Activated CD8-positive, alpha-beta memory T cell treated with anti-CD3 and anti-CD28 coated beads, Interleukin-2, amount 50 U/mL, for 48 hours (primary cell): ENCODE results near the gene SPATA6.
"Not testable (repeated sequence)": the region's sequence is repeated elsewhere in the genome, so short reads cannot be mapped to it uniquely, and the experiment has no call there.

Experiments used
- DNase-seq: peaks from one replicate; pipeline ENCODE4 v3.0.0-alpha.2; 2020

Gene SPATA6

DNA sequence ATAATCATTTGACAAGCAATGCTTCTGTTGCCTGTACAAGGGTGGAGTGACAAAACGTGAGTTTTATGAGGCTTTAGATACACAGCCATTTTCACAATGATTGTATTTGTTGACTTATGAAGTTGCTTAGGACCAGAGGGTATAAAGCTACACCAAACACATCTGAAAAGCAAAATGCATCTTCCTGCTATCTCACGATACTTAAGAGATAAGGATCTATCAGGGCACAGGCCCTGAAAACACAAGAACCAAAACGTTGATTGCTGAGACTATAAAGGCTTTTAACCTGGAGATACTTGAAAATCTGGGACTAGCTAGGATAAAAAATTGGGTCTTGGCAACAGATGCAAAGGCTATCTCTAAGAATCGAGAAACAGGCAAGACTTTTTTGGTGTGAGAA is 133.7 kb downstream of the SPATA6 start:
- no peak for DNase-seq

DNA sequence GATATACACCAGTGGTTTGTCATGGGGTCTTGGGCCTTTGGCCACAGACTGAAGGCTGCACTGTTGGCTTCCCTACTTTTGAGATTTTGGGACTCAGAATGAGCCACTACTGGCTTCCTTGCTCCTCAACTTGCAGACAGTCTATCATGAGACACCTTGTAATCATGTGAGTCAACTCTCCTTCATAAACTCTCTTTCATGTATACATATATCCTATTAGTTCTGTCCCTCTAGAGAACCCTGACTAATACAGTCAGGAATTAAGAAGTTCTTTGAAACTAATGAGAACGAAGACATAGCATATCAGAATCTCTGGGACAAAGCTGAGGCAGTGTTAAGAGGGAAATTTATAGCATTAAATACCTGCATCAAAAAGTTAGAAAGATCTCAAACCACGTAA is 138.7 kb downstream of the SPATA6 start:
- DNase-seq: no peak

DNA sequence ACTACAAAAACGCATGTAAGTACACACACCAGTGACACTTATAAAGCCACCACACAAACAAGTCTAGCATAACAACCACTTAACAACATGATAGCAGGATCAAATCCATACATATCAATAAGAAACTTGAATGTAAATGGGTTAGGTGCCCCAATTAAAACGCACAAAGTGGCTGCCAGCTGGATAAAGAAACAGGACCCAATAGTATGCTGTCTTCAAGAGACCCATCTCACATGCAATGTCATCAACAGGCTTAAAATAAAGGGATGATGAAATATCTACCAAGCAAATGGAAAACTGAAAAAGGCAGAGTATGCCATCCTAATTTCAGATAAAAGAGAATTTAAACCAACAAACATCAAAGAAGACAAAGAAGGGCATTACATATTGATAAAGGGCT is 139.9 kb downstream of the SPATA6 start:
- DNase-seq: no peak

DNA sequence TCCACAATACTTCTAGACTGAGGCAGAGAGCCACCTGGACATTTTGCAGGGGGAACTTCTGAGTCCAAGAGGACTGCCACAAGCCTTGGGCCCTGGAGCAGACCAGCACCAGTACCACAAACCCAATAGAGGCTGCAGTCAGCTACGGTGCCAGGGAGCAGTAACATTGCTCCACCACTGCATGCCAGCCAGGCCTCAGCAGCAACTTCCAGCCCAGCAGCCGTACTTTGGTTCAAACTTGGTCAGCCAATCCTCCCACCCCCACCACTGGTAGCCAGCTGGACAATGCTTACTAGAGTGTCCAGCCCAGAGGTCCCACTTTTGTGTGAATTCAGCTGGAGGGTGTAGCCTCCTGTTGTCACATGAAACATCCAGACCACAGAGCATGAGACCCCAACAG is 142.1 kb downstream of the SPATA6 start:
- no peak for DNase-seq

DNA sequence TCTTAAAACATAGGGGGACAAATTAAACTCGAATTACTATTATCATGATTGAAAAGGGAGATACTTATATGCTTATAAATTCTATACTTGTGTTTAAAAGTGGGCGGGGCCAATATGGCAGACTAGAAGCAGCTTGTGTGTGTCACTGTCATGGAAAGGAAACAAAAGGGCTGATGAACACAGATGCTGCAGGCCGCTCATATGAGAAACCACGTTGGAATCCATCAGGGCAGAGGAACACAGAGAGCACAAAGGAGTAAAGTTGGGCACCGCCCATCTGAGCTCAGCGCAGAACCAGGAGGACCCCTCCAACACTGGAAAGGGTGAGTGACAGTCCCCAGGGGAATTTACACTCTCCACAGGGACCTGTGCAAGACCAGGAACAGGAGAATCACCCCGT is 142.5 kb downstream of the SPATA6 start:
- DNase-seq: no peak

DNA sequence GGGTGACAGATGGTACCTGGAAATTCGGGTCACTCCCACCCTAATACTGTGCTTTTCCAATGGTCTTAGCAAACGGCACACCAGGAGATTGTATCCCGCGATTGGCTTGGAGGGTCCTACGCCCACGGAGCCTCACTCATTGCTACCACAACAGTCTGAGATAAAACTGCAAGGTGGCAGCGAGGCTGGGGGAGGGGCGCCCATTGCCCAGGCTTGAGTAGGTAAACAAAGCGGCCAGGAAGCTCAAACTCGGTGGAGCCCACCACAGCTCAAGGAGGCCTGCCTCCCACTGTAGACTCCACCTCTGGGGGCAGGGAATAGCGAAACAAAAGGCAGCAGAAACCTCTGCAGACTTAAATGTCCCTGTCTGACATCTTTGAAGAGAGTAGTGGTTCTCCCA is 160.2 kb downstream of the SPATA6 start:
- not testable (repeated sequence) for DNase-seq

DNA sequence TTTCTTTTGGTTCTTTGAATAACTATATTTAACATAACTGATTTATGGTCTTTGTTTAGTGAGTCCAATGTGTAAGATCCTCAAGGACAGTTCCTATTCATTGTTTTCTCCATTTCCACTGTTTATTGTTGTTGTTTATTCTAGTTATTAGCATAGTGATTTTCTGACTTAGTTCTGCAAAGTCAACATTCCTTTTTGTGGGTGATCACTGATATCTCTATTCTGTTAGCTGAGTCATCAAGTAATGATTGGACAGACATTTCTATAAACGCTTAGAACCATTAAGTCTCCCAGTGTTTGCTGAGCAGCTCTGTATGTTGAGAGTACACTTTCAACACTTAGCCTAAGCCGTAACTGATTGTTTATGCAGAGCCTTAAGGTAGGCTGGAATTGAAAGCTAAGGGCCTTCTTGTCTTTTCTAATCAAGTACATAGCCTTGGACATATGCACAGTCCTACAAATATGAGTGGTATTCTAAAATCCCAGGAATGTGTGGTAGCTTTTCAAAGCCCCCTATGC is 162.4 kb downstream of the SPATA6 start:
- DNase-seq: no peak

DNA sequence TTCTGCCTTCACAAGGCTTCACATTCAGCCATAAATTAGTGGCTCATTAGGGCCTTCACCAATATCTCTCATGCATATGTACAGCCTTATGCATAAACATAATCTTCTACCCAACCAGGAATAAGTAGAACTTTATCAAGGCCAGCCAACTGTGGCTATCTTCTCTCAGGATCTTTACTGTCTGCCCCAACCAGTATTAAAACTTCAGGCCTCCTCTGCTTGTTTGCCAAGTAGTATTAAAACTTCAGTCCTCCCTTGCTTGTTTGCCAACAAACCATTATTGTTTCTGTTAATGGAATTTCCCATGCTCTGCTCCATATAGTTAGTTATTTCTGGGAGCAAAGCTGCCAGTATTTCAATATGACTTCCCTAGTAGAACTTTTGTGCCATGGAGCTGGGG is 169.4 kb downstream of the SPATA6 start:
- DNase-seq: no peak

DNA sequence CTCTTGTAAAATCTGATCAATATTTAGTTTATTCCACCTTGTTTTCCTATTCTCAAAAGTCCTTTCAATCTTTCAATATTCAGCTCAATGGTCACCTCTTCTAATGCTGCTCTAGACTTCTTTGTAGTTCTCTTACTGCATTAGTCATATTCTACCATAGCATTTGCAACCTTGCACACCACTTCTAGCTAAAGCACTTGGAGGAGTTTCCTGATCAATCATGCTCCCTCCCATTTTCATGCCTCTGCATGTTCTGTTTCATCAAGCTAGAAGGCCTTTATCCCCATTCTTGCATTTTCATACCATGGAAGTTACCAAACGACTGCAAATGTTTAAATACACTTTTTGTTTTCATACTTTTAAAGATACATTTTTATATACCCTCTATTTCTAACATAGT is 177.3 kb downstream of the SPATA6 start:
- DNase-seq: no peak

DNA sequence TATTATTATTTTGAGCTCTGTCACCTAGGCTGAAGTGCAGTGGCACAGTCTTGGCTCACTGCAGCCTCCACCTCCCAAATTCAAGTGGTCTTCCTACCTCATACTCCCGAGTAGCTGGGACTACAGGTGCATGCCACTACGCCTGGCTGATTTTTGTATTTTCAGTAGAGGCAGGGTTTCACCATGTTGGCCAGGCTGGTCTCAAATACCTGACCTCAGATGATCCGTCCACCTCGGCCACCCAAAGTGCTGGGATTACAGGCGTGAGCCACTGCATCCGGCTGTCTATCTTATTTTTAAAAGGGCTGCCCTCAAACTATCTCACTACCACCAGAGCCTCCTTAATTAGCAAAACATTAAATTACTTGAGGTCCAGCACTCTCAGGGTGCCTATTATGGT is 177.9 kb downstream of the SPATA6 start:
- DNase-seq: not testable (repeated sequence)

DNA sequence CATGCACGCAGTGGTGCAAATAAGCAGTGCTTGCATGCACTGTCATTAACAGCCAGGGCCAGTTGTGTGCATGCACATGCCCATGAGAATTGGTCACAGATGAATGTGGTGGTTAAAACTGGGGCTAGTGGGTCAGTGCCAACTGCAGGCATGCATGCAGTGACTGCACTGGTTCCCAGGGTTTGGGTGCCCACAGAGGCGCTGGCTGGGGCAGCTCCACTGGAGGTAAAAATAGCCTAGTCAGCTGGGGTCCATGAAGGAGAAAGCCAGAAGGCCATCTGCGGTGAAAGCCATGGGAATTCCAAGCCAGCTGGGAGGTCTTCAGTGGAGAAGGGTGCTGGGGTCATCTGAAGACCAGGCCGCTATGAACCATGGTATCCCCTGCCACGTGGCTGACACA is 179.3 kb downstream of the SPATA6 start:
- DNase-seq: no peak

DNA sequence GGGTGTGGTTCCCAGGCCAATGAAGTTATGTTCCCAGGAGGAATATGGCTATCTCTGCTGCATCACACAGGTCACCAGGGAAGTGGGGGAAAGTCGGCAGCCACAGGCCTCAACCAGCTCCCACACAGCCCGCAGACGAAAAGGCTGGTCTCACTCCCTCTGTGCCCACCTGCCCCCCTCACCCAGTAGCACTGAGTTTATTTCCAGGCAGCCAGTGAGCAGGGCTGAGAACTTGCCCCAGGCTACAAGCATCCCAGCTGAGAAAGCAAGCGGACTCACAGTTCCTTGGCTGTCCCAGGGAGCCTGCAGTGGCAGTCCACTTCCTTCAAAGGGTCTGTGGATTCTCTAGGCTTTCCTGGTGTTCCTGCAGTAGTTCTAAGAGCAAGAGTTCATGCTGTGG is 180.6 kb downstream of the SPATA6 start:
- no peak for DNase-seq

DNA sequence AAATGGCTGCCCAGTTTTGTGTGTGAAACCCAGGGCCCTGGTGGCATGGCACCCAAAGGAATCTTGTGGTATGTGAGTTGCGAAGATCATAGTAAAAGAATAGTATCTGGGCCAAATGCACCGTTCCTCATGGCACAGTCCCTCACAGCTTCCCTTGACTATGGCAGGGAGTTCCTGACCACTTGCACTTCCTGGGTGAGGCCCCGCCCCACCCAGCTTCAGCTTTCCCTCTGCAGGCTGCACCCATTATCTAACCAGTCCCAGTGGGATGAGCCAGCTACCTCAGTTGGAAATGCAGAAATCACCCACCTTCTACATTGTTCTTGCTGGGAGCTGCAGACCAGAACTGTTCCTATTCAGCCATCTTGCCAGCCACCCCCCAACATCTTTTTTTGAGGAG is 186.5 kb downstream of the SPATA6 start:
- no peak for DNase-seq

DNA sequence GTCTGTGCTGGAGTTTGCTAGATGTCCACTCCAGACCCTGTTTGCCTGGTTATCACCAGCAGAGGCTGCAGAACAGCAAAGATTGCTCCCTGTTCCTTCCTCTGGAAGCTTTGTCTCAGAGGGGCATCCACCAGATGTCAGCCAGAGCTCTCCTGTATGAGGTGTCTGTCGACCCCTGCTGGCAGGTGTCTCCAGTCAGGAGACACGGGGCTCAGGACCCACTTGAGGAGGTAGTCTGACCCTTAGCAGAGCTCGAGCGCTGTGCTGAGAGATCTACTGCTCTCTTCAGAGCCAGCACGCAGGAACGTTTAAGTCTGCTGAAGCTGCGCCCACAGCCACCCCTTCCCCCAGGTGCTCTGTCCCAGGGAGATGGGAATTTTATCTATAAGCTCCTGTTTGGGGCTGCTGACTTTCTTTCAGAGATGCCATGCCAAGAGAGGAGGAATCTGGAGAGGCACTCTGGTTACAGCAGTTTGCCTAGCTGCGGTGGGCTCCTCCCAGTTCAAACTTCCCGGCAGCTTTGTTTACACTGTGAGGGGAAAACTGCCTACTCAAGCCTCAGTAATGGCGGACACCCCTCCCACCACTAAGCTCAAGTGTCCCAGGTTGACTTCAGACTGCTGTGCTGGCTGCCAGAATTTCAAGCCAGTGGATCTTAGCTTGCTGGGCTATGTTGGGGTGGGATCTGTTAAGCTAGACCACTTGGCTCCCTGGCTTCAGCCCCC is 187.1 kb downstream of the SPATA6 start:
- not testable (repeated sequence) for DNase-seq

DNA sequence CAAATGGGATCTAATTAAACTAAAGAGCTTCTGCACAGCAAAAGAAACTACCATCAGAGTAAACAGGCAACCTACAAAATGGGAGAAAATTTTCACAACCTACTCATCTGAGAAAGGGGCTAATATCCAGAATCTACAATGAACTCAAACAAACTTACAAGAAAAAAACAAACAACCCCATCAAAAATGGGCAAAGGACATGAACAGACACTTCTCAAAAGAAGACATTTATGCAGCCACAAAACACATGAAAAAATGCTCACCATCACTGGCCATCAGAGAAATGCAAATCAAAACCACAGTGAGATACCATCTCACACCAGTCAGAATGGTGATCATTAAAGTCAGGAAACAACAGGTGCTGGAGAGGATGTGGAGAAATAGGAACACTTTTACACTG is 189.7 kb downstream of the SPATA6 start:
- DNase-seq: not testable (repeated sequence)

DNA sequence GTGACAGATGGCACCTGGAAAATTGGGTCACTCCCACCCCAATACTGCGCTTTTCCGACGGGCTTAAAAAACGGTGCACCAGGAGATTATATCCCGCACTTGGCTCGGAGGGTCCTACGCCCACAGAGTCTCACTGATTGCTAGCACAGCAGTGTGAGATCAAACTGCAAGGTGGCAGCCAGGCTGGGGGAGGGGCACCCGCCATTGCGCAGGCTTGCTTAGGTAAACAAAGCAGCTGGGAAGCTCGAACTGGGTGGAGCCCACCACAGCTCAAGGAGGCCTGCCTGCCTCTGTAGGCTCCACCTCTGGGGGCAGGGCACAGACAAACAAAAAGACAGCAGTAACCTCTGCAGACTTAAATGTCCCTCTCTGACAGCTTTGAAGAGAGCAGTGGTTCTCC is 194.6 kb downstream of the SPATA6 start:
- not testable (repeated sequence) for DNase-seq

DNA sequence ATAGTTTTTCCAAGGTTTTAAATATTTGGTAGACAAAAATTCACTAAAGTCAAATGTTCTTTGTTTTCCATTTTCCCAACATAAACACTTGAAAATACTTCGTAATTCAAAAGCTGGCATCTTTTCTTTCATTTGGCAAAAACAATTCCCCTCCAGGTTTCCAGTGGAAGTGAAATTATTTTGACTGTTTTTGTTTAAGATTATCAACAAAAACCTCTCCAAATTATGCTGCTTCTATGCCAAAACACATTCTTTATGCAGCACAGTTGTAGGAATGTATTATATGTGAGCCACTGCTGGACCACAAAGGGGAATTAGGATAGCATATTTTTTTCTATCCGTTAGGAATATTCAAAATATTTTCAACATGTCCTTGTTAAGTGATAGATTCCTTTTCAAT is 205.4 kb downstream of the SPATA6 start:
- DNase-seq: no peak

DNA sequence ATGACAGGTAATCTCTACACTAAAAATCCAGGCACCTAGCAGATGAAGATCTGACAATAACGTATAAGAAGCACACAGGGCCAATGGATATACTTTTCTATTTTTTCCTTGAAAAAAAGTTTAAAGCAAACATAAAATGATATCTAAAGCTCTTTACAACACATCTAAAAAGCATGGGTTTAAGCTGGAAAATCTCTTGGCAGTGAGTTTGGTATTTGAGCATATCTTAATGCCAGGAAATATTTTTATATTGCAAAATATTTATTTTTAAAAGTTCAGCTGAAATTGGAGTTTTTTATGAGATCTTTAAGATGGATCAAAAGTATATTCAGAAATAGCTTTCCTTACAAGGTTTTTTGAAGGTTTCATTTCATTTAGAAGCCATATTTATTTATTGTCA is 209.0 kb downstream of the SPATA6 start:
- DNase-seq: no peak

DNA sequence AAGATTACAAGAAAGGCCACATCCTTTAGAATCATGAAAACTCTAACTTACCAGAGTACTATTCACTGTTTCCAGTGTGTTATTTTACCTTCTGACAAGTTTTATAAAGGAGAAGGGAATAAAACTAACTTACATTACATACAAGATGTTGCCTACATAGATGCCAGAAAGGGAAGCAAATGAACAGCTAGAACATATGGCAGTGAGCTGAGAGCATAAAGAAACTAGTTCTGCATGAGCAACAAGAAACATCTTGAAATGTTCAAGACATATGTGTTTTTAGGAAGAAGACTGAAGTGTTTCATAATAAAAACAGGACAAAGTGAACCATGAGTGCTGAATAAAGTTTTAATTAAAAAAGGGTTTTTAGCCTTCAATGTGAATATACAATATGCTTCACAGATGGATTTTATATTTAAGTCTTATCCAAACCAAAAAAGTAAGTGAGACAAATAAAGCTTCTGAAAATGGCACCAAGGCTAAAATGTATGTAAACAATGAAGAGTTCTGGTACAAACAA is 210.1 kb downstream of the SPATA6 start:
- no peak for DNase-seq

DNA sequence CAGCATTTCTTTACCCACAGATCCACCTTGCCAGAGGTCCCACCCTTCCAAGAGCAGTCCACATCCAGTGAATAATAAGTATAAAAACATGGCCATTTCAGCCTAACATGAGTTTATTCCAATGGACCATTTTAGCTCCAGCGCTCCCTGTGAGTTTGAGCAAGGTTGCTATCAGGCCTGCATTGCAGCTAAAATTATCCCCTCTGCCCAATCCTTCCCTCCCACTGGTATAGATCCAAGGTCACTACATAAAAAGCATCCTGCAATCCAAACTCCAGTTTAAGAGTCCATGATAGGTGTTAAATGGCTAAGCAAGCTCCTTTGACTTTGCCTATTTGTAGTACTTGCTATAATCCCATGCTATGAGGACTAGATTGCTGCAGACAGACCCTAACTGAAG is 213.9 kb downstream of the SPATA6 start:
- DNase-seq: no peak

DNA sequence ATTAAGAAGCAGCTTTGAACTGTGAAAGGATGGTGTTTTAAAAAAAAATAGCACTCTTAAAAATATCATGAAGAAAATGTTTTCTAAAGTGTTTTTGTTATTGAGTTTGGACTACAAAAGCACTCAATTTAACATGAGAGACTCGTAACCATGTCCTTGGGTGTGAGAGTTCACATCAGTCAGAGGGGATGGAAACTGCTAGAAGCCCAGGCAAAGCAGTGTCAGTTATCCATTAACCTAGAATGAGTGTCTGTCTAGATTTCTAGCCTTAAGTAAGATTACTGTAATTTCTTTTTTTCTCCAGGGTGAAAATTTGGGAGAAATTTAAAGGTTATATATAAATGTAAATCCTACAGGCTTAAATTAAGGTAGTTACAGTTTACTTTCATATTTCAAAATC is 217.8 kb downstream of the SPATA6 start:
- DNase-seq: no peak

DNA sequence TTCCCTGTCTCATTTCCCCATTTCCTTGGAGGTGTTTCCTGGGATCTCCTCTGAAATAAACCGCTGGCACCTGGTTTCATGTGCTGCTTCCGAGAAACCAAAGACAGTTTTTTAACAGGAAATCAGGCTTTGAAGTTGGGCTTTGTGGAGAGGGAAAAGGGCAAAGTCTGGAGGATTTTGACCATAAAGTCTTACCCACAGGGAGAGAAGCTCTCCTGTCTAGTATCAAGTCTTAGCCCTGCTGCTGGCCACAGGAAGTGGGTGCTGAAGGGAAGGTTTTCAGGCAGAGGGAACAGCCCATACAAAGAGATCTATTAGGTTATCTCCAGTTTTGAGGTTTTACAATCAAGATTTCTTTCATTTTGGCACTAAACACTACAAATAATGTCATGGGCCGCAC is 220.2 kb downstream of the SPATA6 start:
- DNase-seq: no peak

DNA sequence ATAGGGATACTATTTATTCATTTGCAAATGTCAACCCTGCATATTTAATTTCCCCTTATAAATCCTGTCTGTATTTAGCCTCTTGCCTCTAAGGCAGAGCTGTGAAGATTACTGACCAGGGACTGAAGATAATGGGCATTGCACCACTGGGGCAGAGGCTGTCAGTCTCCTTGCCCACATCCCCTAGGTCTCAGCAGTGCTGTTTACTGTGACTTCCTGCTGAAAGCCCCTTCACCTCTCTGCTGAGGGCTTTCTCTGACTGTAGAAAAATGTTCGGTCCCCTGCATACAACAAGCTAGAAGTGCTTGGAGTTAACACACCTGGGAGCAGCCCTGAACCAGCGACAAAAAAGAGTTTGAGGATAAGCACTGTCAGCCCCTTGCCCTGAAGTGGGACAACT is 220.7 kb downstream of the SPATA6 start:
- DNase-seq: no peak

DNA sequence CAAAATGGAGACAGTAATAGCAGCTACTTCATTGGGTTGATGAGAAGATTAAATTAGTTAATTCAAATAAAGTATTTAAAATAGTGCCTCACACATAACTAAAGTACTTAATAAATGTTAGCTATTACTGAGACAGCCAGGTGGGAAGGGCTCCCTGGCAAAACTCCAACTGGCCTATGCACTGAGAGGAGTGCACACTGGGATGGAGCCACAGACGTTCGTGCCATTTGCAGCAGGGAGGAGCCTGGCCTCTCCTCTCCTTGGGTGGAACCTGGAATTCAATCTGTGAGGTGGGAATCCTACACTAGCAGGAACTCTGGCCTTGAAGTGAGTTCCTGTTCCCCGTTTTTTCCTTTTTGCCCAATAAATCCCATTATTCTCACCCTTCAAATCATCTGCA is 221.4 kb downstream of the SPATA6 start:
- no peak for DNase-seq

DNA sequence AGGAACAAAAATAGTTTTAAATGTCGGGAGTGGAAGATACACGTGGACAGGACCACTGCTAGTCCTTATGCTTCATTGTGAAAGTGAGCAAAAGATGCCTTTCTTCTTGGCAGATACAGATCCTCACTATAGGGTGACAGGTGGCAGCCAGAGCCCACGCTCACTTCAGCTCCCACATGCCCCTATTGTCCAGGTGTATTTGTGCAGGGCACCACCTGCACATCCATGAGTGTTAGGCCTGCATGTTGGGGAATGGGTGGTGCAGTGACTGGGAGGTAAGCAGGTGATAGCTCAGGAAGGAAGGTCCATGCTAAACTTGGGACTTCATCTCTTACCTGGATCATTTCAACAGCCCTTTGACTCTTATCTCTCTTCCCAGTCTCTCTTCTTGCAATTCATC is 222.1 kb downstream of the SPATA6 start:
- no peak for DNase-seq
